Neural cell (in vitro differentiated cells): Measurements from ENCODE around the gene PPFIA1.

Experiments used
- CTCF ChIP-seq: fragments of 450-650 bp; IDR thresholded peaks from 2 replicates; pipeline ENCODE4 v1.5.1; 2014; ENCODE audit warnings: antibody characterized with exemption, mild to moderate bottlenecking, moderate library complexity; ENCODE audit not compliant: poor library complexity, severe bottlenecking
- EP300 ChIP-seq: fragments of 450-650 bp; conservative IDR thresholded peaks from 2 replicates; pipeline ENCODE4 v1.6.1; 2014; ENCODE audit warnings: antibody characterized with exemption, mild to moderate bottlenecking, moderate library complexity; ENCODE audit not compliant: poor library complexity, severe bottlenecking
- EZH2 ChIP-seq: fragments of 200-600, 300-800 bp; shearing (Covaris generic), sonication (generic); IDR thresholded peaks from 2 replicates; pipeline ENCODE4 v1.6.1; 2014; ENCODE audit warnings: antibody characterized with exemption, low read length, borderline replicate concordance, mild to moderate bottlenecking; ENCODE audit not compliant: insufficient read depth, poor library complexity, severe bottlenecking
- POLR2AphosphoS5 ChIP-seq: IDR thresholded peaks from 2 replicates; pipeline ENCODE4 v1.6.1; 2012
- RAD21 ChIP-seq: fragments of 450-650 bp; conservative IDR thresholded peaks from 2 replicates; pipeline ENCODE4 v1.6.1; 2014; ENCODE audit warnings: antibody characterized with exemption, mild to moderate bottlenecking, moderate library complexity
- SMC3 ChIP-seq: fragments of 450-650 bp; conservative IDR thresholded peaks from 2 replicates; pipeline ENCODE4 v1.6.1; 2014; ENCODE audit warnings: antibody characterized with exemption, mild to moderate bottlenecking, moderate library complexity; ENCODE audit not compliant: poor library complexity

- TF ChIP-seq CTCF: no peak
- no peak for TF ChIP-seq EZH2
- no peak for TF ChIP-seq RAD21
- no peak for TF ChIP-seq SMC3
- no peak for TF ChIP-seq POLR2AphosphoS5
- TF ChIP-seq EP300: no peak
Measured at GRCh38 chr11:70409437-70409836, 138.9 kb downstream of the PPFIA1 start.
